Measurements from ENCODE around the gene TEX264.

Gene TEX264

DNA sequence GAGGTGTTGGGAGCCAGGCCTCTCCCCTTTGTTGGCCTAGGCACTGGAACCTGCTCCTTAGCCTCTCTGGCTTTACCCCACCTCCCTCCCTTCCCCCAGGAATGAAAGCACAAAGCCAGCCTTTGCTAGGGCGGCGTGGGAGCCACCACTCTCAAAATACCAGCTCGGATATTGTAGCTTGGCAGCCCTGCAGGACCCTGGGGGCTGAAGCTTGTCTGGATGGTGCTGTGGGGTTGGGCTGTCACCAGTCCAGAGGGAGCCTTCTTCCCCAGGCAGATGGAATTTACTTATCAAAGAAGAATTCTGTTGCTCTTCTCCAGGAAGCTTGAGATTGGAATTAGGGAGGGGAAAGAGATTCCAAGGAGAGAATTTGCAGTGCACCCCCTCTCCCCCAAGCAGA, 20.9 kb downstream of the TEX264 start:
- DNase-seq, result peak in 17 of 58 donors; percentile 13 to 58 (median 34)

DNA sequence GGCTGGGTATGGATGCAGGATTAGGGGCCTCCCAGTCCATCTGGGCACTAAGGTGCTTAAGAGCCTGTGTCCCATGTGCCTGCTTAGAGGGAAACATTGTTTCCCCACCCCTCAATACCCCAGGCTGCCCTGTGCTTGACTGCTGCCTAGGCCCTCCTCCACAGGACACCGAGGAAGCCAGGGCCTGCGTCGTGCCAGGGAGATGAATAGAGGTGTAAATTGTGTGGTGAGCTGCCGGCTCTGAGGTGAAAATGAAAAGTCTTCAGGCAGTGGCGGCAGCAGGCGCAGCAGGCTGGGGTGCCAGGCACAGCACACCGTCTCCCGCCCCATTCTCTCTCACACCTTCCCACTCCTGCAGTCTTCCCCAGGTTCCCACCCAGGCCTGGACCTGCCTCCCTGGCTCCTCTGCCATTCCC, 21.9 kb downstream of the TEX264 start:
- DNase-seq, result peak in 3 of 58 donors; percentile 13 to 39 (median 32)

DNA sequence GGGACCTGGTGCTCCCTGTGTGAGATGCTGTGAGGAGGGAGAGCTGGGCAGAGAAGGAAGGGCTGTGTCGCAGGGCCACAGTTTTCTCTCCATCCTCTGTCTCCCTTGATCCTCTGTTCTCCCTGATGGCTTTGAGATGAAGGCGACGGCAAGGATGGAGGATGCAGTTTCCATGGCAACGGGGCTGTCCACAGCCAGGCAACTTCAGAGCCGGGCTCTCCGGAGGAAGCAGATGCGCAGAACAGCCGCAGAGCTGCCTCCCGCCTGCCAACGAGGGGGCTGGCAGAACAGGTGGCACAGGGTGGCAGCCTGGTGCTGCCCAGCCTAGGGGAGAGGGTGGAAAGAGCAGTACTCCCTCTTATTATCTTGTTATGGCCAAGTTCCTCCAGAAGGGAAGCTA, 25.9 kb downstream of the TEX264 start:
- peak in 47 of 58 donors; percentile 14 to 86 (median 52) for DNase-seq

DNA sequence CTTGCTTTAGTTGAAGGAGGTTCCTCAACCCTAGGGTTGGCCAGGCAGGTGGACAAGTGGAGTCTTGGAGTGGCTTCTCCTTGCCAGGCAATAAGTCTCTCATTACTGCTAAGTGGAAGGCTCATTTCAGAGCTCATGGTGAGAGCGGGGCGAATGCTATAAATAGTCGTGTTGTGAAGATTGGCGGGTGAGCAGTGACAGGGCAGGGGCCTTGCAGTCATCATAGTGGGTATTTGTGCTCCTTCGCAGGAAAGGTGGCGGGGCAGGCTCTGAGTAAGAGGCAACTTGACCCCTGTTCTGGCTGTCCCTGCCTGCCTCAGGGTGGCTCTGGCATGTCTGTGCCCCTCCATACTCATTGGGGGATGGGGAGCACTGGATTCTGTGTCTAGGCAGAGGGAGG, 27.2 kb downstream of the TEX264 start:
- no peak for DNase-seq

DNA sequence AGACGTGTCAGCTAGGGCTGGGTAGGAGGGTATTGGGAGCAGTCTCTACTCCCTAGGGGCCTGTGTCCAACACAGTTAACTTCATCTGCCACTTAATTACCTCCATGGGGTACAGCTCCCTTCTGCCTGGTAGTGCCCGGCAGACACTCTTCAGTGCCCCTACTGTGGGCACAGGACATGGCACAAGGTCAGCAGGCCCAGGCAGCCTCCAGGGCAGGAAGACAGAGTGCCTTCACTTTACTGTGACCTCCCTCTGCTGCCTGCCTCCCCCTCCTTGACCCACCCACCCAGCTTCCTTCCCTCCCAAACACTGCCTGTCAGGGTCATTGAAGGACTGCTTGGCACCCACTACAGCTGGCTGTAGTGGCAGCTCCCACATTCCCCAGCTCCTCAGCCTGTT, 29.4 kb downstream of the TEX264 start:
- no peak for DNase-seq

- DNase-seq, result no peak
These were observed 31.1 kb downstream of the TEX264 start for GRCh38 chr3:51702156-51702555.

DNA sequence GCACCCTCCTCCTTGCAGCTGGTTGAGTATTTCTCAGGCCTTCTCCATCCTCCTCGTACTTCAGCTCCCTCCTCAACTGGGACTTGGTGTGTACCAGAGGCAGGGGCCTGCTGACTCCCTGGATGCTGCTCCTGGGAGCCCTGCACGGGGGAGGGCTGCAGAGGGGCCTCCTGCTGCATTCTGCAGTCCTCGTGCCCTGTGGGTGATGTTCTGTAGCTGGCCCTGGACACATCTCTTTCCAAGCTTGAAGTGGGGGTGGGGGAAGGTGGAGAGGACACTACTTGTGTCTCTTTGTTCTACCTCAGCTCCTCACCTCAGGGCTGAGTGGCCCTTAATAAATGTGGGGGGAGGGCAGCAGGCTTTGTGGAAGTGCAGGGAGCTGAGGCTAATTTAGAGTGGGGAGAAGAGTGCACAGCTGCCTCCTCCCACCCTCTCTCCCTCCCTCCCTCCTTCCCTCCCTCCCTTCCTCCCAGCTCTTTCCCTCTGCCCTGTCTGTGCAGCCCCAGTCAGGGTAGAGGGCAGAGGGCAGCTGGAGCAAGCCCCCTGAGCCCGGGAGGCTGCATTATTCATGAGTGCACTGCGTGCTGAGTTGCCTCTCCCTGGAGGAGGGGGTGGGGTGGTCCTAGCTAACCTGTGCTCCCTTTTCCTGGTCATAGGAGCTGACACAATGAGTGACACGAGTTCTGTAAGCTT, 32.2 kb downstream of the TEX264 start:
- DNase-seq, result no peak

DNA sequence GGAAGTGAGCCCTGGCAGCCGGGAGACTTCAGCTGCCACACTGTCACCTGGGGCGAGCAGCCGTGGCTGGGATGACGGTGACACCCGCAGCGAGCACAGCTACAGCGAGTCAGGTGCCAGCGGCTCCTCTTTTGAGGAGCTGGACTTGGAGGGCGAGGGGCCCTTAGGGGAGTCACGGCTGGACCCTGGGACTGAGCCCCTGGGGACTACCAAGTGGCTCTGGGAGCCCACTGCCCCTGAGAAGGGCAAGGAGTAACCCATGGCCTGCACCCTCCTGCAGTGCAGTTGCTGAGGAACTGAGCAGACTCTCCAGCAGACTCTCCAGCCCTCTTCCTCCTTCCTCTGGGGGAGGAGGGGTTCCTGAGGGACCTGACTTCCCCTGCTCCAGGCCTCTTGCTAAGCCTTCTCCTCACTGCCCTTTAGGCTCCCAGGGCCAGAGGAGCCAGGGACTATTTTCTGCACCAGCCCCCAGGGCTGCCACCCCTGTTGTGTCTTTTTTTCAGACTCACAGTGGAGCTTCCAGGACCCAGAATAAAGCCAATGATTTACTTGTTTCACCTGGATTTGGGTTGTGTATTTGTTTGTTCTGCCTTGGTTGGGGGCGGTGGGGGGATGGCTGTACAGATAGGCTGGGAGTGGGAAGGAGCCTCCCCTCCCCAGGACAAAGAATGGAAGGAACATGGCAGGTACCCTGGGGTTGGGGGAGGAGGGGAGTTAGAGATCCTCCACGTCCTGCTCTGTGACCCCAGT, 32.9 kb downstream of the TEX264 start:
- DNase-seq, result no peak

GRCh38 chr3:51704511-51704950, 33.5 kb downstream of the TEX264 start:
- peak in 1 of 58 donors; percentile 31 for DNase-seq

DNA sequence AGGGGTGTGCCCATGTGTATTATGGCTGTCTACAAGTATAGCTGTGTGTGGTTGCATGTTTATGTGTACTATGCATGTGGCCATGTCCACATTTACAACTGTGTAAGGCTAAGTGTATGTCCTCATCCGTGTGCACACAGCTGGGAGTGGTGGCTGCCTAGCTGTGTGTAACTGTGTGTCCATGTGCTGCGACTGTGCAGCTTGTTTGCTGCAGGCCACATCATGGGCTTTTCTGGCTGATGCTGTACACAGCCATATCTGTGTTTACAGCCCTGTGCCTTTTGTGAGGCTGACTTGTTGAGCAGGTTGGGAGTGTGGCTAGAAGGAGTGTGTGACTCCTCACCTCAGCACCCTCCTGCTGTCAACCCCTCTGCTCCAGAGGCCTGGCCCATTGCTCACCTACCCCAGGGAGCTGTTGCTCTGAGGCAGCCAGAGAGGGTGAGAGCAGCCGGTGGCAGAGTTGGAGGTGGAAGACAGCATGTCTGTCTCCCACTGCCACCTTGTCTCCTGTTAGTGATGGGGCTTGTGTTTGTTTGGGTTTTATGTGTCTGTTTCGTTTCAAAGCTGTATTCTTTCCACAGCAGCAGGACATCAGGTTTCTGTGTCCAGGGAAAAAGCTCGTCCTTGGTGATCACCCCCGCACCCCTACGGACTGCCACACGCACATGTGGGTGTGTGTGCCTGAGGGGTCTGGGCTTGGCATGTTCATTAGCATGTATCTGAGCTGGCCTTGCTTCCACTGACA, 34.4 kb downstream of the TEX264 start:
- no peak for DNase-seq

DNA sequence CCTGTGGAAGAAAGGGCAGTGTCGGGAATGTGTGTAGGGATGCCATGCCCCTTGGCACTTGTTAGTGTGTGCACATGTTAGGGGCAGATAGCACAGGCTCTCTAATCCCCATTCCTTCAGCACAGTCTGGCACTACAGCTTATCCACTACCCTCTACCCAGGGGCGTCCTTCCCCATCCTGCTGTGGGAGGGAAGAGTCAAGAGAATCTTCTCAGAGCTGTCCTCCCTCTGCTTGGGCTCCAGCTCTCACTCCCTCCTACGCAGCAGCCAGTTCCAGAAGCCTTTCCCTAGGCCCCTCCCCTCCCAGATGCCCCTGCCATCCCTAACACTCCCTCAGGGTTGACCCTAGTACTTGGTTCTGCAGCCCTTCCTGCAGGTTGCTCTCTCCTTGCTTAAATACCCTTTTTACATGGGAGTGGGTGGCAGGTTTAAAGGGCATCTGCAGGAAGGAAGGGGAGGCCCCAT, 35.0 kb downstream of the TEX264 start:
- no peak for DNase-seq

GRCh38 chr3:51706788-51707731, 36.0 kb downstream of the TEX264 start, which contains the start of gene GRM2:
Gene GRM2 (plus strand): TSS chr3:51707068. CDS start chr3:51708984, 1,916 bp downstream.
- peak in 36 of 58 donors; percentile 16 to 74 (median 42) for DNase-seq

- no peak for DNase-seq
These were observed 37.3 kb downstream of the TEX264 start for GRCh38 chr3:51708216-51708845.

DNA sequence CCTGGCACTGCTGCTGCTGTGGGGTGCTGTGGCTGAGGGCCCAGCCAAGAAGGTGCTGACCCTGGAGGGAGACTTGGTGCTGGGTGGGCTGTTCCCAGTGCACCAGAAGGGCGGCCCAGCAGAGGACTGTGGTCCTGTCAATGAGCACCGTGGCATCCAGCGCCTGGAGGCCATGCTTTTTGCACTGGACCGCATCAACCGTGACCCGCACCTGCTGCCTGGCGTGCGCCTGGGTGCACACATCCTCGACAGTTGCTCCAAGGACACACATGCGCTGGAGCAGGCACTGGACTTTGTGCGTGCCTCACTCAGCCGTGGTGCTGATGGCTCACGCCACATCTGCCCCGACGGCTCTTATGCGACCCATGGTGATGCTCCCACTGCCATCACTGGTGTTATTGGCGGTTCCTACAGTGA, 38.0 kb downstream of the TEX264 start:
- DNase-seq, result no peak

DNA sequence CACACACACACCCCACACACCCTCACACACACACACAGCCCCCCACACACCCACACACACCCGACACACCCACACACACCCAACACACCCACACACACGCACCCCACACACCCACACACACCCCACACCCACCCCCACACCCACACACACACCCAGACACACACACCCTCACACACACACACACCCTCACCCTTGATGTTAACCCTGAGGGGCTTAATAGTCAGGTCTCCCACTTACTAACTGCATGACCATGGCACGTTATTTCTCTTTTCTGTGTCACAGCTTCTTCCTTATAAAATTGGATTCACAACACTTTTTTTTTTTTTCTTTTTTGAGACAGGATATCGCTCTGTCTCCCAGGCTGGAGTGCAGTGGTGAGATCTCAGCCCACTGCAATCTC, 38.6 kb downstream of the TEX264 start:
- no peak for DNase-seq

DNA sequence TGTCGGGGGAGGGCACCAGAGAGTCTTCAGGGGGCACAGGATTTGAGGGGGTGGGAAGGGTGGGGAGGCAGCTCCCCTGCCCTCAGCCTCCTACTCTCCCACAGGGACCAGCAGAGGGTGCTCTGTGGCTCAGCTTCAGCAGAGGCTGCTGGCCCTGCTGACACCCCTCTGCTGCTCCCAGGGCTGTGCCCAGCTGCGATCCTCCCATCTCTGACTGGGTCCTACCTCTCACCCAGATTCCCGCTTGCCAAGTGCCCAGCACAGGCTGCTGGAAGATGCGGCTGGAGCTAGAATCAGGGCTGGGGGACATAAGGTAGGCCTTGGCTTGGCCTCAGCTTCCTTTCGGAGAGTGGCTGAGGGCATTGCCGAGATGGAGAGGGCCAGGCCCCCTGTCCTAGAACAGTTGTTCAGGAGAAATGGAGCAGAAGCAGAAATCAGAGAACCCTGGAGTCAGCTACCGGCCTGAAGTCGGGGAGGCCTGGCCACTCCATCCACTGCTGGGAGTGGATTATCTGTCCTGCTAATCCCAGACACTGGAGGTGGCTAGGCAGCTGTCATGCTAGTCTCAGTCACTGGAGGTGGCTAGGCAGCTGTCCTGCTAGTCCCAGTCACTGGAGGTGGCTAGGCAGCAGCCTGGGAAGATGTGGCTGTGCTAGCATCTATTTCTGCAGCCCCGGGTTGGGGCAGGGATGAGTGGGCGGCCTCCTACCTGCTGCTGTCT, 39.7 kb downstream of the TEX264 start:
- DNase-seq, result peak in 2 of 58 donors; percentile 41 to 61

- DNase-seq, result no peak
These were observed 40.4 kb downstream of the TEX264 start for GRCh38 chr3:51711352-51712037.

- no peak for DNase-seq
These were observed 41.0 kb downstream of the TEX264 start for GRCh38 chr3:51712038-51712420.

GRCh38 chr3:51712511-51712931, 41.5 kb downstream of the TEX264 start:
- no peak for DNase-seq

Measured in anterior cingulate cortex (tissue), 58 donors.